ENCODE measurements around the gene PUM2. TPM values are rescaled to one million over a fixed set of nuclear protein-coding genes. Genes with fewer than 3 reads are reported as not detected.

PUM2 gene
- total and polyA plus RNA-seq, 2 of the 8 experiments (the other 6 are each of a cell fraction or from before 2014, with no cell fraction given) = 46.6 to 114 TPM

DNA sequence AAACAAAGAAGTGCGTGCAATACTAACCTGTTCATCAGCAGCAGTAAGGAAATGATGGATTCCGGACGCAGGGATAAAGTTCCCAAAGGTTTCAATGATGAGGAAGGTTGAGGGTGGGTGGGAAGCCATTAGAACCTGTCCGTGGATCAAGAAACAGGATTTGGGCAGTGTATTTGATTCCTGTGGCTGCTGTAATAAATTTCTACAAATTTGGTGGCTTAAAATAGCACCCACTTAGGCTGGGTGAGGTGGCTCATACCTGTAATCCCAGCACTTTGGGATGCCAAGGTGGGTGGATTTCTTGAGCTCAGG, 120.6 kb downstream of the PUM2 start (continued):
- TF ChIP-seq, protein P1, sequence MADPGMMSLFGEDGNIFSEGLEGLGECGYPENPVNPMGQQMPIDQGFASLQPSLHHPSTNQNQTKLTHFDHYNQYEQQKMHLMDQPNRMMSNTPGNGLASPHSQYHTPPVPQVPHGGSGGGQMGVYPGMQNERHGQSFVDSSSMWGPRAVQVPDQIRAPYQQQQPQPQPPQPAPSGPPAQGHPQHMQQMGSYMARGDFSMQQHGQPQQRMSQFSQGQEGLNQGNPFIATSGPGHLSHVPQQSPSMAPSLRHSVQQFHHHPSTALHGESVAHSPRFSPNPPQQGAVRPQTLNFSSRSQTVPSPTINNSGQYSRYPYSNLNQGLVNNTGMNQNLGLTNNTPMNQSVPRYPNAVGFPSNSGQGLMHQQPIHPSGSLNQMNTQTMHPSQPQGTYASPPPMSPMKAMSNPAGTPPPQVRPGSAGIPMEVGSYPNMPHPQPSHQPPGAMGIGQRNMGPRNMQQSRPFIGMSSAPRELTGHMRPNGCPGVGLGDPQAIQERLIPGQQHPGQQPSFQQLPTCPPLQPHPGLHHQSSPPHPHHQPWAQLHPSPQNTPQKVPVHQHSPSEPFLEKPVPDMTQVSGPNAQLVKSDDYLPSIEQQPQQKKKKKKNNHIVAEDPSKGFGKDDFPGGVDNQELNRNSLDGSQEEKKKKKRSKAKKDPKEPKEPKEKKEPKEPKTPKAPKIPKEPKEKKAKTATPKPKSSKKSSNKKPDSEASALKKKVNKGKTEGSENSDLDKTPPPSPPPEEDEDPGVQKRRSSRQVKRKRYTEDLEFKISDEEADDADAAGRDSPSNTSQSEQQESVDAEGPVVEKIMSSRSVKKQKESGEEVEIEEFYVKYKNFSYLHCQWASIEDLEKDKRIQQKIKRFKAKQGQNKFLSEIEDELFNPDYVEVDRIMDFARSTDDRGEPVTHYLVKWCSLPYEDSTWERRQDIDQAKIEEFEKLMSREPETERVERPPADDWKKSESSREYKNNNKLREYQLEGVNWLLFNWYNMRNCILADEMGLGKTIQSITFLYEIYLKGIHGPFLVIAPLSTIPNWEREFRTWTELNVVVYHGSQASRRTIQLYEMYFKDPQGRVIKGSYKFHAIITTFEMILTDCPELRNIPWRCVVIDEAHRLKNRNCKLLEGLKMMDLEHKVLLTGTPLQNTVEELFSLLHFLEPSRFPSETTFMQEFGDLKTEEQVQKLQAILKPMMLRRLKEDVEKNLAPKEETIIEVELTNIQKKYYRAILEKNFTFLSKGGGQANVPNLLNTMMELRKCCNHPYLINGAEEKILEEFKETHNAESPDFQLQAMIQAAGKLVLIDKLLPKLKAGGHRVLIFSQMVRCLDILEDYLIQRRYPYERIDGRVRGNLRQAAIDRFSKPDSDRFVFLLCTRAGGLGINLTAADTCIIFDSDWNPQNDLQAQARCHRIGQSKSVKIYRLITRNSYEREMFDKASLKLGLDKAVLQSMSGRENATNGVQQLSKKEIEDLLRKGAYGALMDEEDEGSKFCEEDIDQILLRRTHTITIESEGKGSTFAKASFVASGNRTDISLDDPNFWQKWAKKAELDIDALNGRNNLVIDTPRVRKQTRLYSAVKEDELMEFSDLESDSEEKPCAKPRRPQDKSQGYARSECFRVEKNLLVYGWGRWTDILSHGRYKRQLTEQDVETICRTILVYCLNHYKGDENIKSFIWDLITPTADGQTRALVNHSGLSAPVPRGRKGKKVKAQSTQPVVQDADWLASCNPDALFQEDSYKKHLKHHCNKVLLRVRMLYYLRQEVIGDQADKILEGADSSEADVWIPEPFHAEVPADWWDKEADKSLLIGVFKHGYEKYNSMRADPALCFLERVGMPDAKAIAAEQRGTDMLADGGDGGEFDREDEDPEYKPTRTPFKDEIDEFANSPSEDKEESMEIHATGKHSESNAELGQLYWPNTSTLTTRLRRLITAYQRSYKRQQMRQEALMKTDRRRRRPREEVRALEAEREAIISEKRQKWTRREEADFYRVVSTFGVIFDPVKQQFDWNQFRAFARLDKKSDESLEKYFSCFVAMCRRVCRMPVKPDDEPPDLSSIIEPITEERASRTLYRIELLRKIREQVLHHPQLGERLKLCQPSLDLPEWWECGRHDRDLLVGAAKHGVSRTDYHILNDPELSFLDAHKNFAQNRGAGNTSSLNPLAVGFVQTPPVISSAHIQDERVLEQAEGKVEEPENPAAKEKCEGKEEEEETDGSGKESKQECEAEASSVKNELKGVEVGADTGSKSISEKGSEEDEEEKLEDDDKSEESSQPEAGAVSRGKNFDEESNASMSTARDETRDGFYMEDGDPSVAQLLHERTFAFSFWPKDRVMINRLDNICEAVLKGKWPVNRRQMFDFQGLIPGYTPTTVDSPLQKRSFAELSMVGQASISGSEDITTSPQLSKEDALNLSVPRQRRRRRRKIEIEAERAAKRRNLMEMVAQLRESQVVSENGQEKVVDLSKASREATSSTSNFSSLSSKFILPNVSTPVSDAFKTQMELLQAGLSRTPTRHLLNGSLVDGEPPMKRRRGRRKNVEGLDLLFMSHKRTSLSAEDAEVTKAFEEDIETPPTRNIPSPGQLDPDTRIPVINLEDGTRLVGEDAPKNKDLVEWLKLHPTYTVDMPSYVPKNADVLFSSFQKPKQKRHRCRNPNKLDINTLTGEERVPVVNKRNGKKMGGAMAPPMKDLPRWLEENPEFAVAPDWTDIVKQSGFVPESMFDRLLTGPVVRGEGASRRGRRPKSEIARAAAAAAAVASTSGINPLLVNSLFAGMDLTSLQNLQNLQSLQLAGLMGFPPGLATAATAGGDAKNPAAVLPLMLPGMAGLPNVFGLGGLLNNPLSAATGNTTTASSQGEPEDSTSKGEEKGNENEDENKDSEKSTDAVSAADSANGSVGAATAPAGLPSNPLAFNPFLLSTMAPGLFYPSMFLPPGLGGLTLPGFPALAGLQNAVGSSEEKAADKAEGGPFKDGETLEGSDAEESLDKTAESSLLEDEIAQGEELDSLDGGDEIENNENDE (IDR thresholded peaks at IDR 0.05; ENCODE audit: insufficient replicate concordance, low read length) = no peak

All from H1 (cell line).